ENCODE data around the gene NHEJ1. TPM values are rescaled to one million over a fixed set of nuclear protein-coding genes. Genes with fewer than 3 reads are reported as not detected.

Gene NHEJ1
- total and polyA plus RNA-seq, 2 of the 13 experiments (the other 11 are each of a cell fraction or from before 2014, with no cell fraction given), result 30.0 to 30.7 TPM

DNA sequence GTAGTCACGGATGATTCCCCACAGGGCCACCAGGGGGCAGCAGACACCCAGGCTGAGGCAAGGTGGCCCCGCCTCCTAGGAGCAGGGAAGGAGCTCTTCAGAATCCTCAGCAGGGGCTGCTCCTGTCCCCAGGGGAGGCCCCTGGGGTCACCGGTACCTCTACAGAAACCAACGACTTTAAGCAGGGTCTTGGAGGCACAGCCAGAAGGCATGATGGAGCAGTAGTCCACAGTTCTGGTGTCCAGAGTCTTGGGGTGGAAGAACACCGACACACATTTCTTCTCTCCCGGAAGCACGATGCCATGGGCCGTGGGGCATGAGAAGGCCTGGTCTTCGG lies 130.8 kb downstream of the NHEJ1 start (continued):
- TF ChIP-seq ZBTB40 (IDR thresholded peaks at IDR 0.05) (no peak), ZBTB40 (CRISPR knock-in tag; IDR thresholded peaks at IDR 0.05) (no peak), CENPT (CRISPR knock-in tag; IDR thresholded peaks at IDR 0.05; ENCODE audit: low read depth) (no peak), SMYD3 (CRISPR knock-in tag; IDR thresholded peaks at IDR 0.05) (no peak), NR3C1 (CRISPR knock-in tag; IDR thresholded peaks at IDR 0.05) (no peak), NFKB2 (CRISPR knock-in tag; IDR thresholded peaks at IDR 0.05; ENCODE audit: borderline replicate concordance) (peak; percentile 51; the same call in 1 of the 2 replicates), HCFC1 (IDR thresholded peaks at IDR 0.05; ENCODE audit: low read depth, low read length) (no peak), ZFYVE20 (CRISPR knock-in tag; IDR thresholded peaks at IDR 0.05; ENCODE audit: borderline replicate concordance, low read depth) (no peak), POGZ (CRISPR knock-in tag; IDR thresholded peaks at IDR 0.05) (no peak), ZNF292 (CRISPR knock-in tag; IDR thresholded peaks at IDR 0.05; ENCODE audit: borderline replicate concordance, low read depth) (no peak), MBNL3 (CRISPR knock-in tag; conservative IDR thresholded peaks at IDR 0.05) (no peak), ZNF234 (CRISPR knock-in tag; conservative IDR thresholded peaks at IDR 0.05) (no peak), LCORL (IDR thresholded peaks at IDR 0.05) (no peak), LCORL (CRISPR knock-in tag; IDR thresholded peaks at IDR 0.05) (no peak), ZFAT (CRISPR knock-in tag; conservative IDR thresholded peaks at IDR 0.05) (no peak), MED1 (CRISPR knock-in tag; IDR thresholded peaks at IDR 0.05) (no peak), TAF15 (IDR thresholded peaks at IDR 0.05; ENCODE audit: low read depth, low read length, poor library complexity, severe bottlenecking) (no peak), KDM2A (CRISPR knock-in tag; IDR thresholded peaks at IDR 0.05; ENCODE audit: borderline replicate concordance, low read depth) (peak; percentile 63; the same call in 1 of the 2 replicates), ZNF546 (CRISPR knock-in tag; conservative IDR thresholded peaks at IDR 0.05) (no peak), SP1 (IDR thresholded peaks at IDR 0.05) (no peak), SP1 (CRISPR knock-in tag; IDR thresholded peaks at IDR 0.05) (peak; percentile 81), TEAD3 (CRISPR knock-in tag; optimal IDR thresholded peaks at IDR 0.05; ENCODE audit: borderline replicate concordance) (peak; percentile 34), IKZF4 (CRISPR knock-in tag; IDR thresholded peaks at IDR 0.05; ENCODE audit: borderline replicate concordance, low read depth, not compliant biosample characterization) (no peak), KDM5B (CRISPR knock-in tag; IDR thresholded peaks at IDR 0.05; ENCODE audit: borderline replicate concordance) (no peak)

Measured in HepG2 (cell line).